ENCODE data around the gene PNPLA7. TPM values are rescaled to one million over a fixed set of nuclear protein-coding genes. Genes with fewer than 3 reads are reported as not detected.

The PNPLA7 gene
- total and polyA plus RNA-seq, 3 donors from 2014 or later: 4.2 to 17.8 (median 10.9) TPM

DNA sequence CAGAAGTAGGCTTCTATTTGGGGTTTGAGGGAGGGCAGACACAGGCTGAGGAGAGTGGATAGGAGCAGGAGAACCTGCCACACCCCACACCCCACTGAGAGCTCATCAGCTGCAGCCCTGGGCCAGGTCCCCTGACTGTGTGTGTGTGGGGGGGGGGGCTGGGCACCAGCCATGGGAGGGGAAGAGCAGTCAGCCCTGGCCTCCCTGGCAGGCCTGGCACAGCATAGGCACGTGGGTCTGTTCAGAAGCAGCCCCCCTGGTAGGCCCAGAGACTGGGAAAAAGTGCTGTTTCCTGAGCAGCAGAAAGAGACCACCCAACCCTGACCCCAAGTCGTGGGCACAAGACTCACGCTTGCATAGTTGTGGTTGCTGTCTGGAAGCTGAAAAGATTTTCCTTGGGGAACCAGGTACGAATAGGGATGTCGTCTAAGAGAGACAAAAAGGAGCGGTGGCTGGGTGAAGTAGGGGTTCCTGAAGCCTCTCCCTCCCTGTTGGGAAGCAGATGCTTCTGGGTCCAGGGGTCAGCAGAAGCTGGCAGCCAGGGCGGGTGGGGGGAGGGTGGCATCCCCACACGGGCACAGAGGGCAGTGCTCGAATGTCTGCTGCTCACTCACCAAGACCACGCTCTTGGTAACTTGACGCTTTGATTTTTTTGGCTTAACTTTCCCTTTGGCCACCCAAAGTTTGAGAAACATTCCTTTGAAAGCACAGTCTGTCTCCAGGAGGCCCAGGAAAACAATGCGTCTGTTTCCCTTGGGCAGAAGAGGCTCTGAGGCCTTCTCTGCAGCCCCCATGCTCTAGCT lies 93.9 kb downstream of the PNPLA7 start:
- H3K36me3 ChIP-seq (ENCODE audit: low read depth, missing control alignments): no peaks in the 10 kb centered on the region
- no peak overlapping the region for H3K4me3 ChIP-seq
- intact Hi-C loops (cut with DNase I; ENCODE audit: low total_unique reads): no loop called here
- H3K9me3 ChIP-seq: no peaks in the 10 kb centered on the region
- peaks cover 55% of the 10 kb centered on the region for H3K4me1 ChIP-seq
- DNase-seq: no peak
- H3K27me3 ChIP-seq: no peaks in the 10 kb centered on the region
- 54 to 64% methylated on average over 10 to 12 of the region's 12 CpGs for WGBS, 2 donors
- TF ChIP-seq, protein P1, sequence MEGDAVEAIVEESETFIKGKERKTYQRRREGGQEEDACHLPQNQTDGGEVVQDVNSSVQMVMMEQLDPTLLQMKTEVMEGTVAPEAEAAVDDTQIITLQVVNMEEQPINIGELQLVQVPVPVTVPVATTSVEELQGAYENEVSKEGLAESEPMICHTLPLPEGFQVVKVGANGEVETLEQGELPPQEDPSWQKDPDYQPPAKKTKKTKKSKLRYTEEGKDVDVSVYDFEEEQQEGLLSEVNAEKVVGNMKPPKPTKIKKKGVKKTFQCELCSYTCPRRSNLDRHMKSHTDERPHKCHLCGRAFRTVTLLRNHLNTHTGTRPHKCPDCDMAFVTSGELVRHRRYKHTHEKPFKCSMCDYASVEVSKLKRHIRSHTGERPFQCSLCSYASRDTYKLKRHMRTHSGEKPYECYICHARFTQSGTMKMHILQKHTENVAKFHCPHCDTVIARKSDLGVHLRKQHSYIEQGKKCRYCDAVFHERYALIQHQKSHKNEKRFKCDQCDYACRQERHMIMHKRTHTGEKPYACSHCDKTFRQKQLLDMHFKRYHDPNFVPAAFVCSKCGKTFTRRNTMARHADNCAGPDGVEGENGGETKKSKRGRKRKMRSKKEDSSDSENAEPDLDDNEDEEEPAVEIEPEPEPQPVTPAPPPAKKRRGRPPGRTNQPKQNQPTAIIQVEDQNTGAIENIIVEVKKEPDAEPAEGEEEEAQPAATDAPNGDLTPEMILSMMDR (IDR thresholded peaks at IDR 0.05): no peak
- TF ChIP-seq POLR2A (IDR thresholded peaks at IDR 0.05): no peak
- peak overlapping the region; percentile 85 to 92 for H3K27ac ChIP-seq

DNA sequence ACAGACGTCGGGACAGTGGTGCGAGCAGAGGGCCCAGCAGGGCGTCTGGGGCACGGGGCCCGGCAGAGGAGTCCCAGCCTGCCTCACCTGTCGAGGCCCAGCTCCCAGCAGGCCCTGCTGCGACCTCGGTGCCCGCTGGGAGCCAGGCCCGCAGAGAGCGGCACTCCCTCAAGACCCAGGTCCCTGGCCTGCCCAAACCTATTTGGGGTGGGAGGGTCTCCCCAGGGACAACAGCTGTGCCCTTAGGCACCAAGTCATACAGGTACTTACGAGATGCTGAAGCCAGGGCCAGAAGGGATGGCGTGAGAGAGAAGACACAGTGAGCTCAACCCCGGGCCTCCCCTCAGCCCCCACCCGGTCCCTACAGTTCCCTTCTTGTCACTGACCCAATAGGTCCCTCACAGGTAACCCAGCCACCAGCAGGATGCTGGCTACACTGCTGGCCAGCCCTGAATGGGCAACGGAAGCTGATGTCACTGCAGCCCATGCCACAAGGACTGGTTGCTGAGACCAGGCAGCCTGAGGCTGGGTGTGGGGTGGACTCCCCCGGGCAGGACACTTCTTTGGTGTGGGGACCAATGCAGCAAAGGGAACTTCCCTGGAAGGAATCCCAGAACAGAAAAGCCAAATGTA lies 94.7 kb downstream of the PNPLA7 start:
- intact Hi-C loops (cut with DNase I; ENCODE audit: low total_unique reads): no loop called here
- no peak overlapping the region for H3K4me3 ChIP-seq
- DNase-seq: no peak

DNA sequence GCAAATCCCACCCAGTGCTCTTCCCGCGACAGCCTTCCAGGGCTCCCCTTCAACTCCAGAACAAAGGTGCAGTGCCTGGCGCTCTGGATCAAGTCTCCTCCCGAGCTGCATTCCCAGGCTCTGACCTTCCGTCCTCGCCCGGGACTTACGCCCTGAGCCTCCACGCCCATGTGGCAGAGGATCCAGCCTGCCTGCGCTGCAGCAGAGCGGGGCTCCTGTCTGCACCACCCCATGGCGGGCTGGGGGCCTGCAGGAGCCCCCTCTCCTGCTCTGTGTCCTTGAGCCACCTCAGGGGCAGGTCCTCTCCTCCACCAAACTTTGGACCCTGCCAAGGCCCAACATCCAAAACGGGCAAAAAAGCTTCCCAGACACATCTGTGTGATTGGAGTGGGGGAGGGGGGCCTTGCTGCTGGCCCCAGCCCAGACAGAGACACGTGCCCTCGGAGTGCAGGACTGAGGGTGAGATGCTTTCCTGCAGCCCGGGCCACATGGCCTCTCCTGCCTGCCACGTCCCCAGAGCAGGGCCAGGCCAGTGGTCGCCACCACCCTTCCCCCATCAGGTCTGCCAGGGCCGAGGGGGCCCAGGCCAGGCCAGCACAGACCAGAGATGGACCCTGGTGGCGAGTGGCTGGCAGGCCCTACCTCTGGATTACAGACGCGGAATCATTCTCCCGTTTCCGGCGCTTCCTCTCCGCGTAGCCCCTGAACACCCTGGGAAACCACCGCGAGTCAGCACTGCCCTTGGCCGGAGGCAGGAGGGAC lies 95.4 kb downstream of the PNPLA7 start:
- Histone ChIP-seq H3K36me3 (ENCODE audit: low read depth, missing control alignments) (no peaks in the 10 kb centered on the region), H3K27me3 (no peaks in the 10 kb centered on the region), H3K9me3 (no peaks in the 10 kb centered on the region), H3K4me3 (peak overlapping the region; percentile 3 to 35), H3K4me1 (peaks cover 49% of the 10 kb centered on the region), H3K27ac (peak overlapping the region; percentile 77 to 92)
- no peak for TF ChIP-seq POLR2A (IDR thresholded peaks at IDR 0.05)
- TF ChIP-seq, protein P1 (IDR thresholded peaks at IDR 0.05): no peak
- intact Hi-C loops (cut with DNase I; ENCODE audit: low total_unique reads): no loop called here
- 51 to 52% methylated on average over 10 to 30 of the region's 30 CpGs for WGBS, 2 donors
- DNase-seq: peak; percentile 61

More for the DNA sequence above, 94.7 kb downstream of the PNPLA7 start:
- 81 to 88% methylated on average over 8 to 18 of the region's 18 CpGs for WGBS, 2 donors
- Histone ChIP-seq H3K4me1 (peaks cover 55% of the 10 kb centered on the region), H3K36me3 (ENCODE audit: low read depth, missing control alignments) (no peaks in the 10 kb centered on the region), H3K27ac (peak overlapping the region; percentile 77 to 92), H3K9me3 (no peaks in the 10 kb centered on the region), H3K27me3 (no peaks in the 10 kb centered on the region)
- no peak for TF ChIP-seq POLR2A (IDR thresholded peaks at IDR 0.05)
- TF ChIP-seq, protein P1 (IDR thresholded peaks at IDR 0.05): no peak

DNA sequence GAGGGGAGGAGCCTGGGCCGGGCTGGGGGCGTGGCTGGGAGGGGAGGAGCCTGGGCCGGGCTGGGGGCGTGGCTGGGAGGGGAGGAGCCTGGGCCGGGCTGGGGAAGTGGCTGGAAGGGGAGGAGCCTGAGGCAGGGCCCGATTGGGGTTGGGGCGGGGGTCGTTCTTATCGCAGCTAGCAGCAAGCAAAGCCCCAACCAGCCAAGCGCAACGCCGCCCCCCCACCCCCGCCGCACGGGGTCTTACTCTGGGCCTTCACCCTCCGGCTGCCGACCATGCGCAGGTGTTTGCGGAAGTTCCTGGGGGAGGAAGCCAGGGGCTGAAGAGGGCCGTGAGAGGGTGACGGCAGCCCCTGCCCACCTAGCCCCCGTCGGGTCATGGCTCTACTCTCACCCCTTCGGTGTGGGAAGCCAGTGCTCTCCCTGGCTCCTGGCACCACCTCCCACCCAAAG lies 96.0 kb downstream of the PNPLA7 start:
- Histone ChIP-seq H3K27ac (peak overlapping the region; percentile 77 to 92), H3K4me3 (peak overlapping the region; percentile 3 to 35), H3K27me3 (no peaks in the 10 kb centered on the region), H3K4me1 (peaks cover 44% of the 10 kb centered on the region), H3K36me3 (ENCODE audit: low read depth, missing control alignments) (no peaks in the 10 kb centered on the region), H3K9me3 (no peaks in the 10 kb centered on the region)
- intact Hi-C loops (cut with DNase I; ENCODE audit: low total_unique reads): no loop called here
- 28% methylated on average over 12 of the region's 24 CpGs; no CpG with 5 or more reads in 1 of the 2 donors for WGBS, 2 donors
- no peak for TF ChIP-seq POLR2A (IDR thresholded peaks at IDR 0.05)
- TF ChIP-seq, protein P1 (IDR thresholded peaks at IDR 0.05): no peak
- no peak for DNase-seq
